GM04503 (cell line): ENCODE measurements around the gene FOXD4.
"Not testable (repeated sequence)": the region's sequence is repeated elsewhere in the genome, so short reads cannot be mapped to it uniquely, and the experiment has no call there.

ENCODE experiments used
- DNase-seq: peaks from one replicate; pipeline ENCODE4 v3.0.0-alpha.2; 2012; ENCODE audit warnings: low read depth

Gene FOXD4

DNA sequence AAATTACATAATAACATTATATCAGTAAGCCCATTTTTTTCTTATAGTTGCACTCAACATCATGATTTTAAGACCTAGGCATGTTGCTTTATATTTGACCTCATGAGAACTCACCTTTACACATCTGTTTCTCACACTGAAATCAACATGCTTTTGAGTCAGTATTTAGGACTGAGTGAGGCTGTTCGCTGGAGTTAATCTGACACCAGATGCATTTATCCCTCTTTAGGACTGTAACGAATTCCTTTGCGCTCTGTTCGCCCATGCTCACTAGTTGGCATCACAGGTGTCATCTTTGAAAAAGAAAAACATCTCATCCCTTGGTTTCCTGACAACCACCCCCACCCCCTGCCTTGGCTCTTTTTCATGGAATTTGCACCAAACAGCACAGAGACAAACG is 24.3 kb downstream of the FOXD4 start:
- not testable (repeated sequence) for DNase-seq

DNA sequence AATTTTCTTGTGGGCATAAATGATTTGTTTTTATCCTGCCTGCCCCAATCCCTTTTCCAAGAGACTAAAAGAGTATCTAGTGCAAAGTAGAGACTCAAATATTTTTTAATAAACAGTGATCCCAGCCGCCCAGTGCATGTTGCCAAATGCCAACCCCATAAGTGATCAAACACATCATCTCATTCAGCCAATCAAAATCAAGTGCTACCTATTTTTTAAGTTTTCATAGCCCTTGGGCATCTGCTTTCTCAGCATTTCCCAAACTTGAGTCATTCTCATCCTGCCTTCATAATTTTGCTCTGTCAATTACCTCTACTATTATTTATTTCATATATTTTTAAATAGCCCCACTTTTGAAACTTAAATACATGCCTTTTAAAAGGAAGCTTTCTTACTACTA is 27.4 kb downstream of the FOXD4 start:
- DNase-seq = not testable (repeated sequence)

DNA sequence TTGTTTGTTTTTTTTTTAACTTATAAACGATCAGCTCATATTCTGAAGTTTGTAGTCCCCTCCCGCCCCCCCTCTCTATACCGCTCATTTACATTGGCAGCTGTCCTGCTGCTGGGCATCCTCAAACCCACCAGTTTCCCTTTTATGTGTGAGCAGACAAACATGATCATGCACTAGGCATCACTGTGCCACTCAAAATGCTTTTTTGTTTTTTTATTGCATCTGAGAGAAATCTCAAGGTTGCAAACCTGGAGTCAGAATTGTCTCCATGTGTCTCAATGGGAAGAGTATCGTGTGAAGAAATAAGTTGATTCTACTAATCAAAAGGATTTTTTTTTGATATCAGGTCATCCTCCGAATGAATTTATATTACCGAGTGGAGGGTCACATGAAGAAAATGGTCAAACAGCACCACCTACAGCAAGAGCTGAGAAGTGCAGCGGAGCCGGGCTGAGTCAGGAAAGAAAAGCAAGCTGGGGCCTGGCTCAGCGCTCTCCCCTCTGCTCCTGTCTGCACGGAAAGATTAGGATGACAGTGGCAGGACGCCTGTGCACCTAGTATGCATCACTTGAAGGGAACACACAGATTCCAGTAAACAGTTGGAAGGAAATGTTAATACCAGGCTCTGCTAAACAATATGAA is 29.7 kb downstream of the FOXD4 start:
- not testable (repeated sequence) for DNase-seq

GRCh38 chr9:87860-88259 is 30.4 kb downstream of the FOXD4 start:
- not testable (repeated sequence) for DNase-seq

GRCh38 chr9:87105-87504 is 31.1 kb downstream of the FOXD4 start:
- not testable (repeated sequence) for DNase-seq

DNA sequence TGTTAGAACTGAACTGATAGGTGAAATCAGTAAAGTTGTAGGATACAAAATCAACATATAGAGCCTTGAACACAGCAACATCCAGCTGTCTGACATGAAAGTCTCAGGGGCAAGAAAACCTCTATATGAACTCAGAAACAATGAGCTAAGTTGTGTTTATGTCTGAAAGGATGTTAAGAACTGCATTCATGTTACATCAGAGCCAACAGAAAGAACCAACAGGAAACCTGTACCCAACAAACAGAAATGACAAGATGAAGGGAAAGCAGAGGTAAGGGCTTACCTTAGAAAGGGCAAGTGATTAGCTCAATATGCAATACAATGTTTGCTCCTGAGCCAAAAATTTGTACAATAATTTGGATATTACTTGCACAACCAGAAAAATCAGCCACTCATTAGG is 31.5 kb downstream of the FOXD4 start:
- not testable (repeated sequence) for DNase-seq

DNA sequence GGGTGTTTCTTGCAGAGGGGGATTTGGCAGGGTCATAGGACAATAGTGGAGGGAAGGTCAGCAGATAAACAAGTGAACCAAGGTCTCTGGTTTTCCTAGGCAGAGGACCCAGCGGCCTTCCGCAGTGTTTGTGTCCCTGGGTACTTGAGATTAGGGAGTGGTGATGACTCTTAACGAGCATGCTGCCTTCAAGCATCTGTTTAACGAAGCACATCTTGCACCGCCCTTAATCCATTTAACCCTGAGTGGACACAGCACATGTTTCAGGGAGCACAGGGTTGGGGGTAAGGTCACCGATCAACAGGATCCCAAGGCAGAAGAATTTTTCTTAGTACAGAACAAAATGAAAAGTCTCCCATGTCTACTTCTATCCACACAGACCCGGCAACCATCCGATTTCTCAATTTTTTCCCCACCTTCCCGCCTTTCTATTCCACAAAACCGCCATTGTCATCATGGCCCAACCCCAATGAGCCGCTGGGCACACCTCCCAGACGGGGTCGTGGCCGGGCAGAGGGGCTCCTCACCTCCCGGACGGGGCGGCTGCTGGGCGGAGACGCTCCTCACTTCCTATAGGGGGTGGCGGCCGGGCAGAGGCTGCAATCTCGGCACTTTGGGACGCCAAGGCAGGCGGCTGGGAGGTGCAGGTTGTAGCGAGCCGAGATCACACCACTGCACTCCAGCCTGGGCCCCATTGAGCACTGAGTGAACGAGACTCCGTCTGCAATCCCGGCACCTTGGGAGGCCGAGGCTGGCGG is 35.1 kb downstream of the FOXD4 start:
- DNase-seq = not testable (repeated sequence)

- DNase-seq = not testable (repeated sequence)
Observed at GRCh38 chr9:78333-78732, 39.9 kb downstream of the FOXD4 start.

- DNase-seq = not testable (repeated sequence)
Observed at GRCh38 chr9:76389-76788, 41.8 kb downstream of the FOXD4 start.

GRCh38 chr9:73900-74525 is 44.2 kb downstream of the FOXD4 start:
- not testable (repeated sequence) for DNase-seq

DNA sequence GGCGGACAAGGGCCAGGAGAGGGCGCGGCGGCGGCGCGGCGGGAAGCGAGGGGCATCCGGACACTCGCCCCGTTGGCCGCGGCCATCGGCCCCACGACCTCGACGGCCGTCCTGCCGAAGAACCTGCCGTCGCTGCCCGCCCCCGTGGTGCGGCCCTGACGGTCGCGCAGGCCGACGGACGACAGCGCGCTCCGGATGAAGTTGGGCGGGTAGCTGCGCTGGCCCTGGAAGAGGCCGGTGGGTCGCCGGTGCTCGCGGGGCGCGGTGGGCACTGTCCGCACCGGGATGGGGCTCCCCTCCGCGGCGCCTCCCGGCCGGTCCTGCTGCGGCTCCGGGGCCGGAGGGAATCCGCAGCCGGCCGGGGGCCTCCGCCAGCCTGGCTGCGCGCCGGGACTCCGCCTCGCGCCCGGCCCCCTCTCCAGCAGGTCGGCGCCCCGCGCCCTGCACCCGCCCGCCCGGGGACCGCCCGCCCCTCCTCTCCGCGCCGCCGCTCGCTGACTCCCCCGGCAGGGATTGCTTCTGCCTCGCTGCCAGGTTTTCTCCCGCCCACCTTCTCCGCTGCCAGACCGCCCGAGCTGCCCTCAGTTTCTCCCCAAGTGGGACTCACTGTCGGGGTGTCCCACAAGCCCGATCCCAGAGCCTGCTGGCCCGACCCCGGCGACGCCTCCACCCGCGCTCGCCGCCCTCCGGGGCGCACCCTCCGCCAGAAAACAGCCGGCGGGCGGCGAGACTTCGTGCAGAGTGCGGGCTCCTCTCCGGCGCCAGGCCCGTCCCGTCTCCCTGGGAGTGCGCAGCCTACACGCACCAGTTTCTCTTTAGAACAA is 44.9 kb downstream of the FOXD4 start:
- DNase-seq = not testable (repeated sequence)
